ENCODE results near the gene KLKB1.
"Not testable (repeated sequence)": the region's sequence is repeated elsewhere in the genome, so short reads cannot be mapped to it uniquely, and the experiment has no call there.

The KLKB1 gene

GRCh38 chr4:186227744-186228513 lies 622 bp downstream of the KLKB1 start:
- no peak for FAIRE-seq

- peak; percentile 71 for FAIRE-seq
These were observed 1.2 kb downstream of the KLKB1 start for GRCh38 chr4:186228514-186228894.

- FAIRE-seq, result no peak
These were observed 7.1 kb downstream of the KLKB1 start for GRCh38 chr4:186234367-186234766.

GRCh38 chr4:186236126-186236525 lies 8.8 kb downstream of the KLKB1 start:
- no peak for FAIRE-seq

GRCh38 chr4:186240452-186240847 lies 13.1 kb downstream of the KLKB1 start:
- no peak for FAIRE-seq

DNA sequence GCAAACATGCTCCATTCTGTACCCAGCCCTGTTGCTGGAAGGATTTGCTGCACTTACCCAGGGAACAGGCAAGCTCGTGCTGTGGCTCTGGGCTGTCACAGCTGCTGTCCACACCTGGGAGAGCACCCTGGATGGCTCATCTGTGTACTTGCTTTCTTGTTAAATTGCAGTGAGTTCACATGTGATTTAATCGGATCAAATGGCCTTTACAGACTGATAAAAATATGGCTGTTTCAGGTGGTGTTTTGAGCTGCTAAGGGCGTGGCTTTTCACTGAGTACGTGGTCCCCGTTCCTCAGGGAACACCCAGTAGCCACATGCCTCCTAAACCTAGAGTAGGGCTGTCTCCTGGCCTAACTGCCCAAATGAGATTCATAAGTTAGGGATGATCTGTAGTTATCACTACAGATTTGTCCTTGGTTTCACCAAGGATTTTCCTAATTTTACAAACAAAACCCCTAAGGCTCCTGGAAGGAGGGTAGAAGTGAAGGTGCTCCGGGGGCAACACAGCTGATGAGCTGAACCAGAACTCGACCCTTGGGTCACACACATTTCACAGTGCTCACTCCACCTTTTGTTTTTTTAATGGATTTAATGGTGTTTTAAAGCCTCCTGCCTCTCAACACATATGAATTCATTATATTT lies 13.7 kb downstream of the KLKB1 start:
- FAIRE-seq, result peak; percentile 51

- no peak for FAIRE-seq
These were observed 14.3 kb downstream of the KLKB1 start for GRCh38 chr4:186241616-186242015.

- not testable (repeated sequence) for FAIRE-seq
These were observed 14.7 kb downstream of the KLKB1 start for GRCh38 chr4:186242031-186242430.

- FAIRE-seq, result no peak
These were observed 16.0 kb downstream of the KLKB1 start for GRCh38 chr4:186243331-186243730.

DNA sequence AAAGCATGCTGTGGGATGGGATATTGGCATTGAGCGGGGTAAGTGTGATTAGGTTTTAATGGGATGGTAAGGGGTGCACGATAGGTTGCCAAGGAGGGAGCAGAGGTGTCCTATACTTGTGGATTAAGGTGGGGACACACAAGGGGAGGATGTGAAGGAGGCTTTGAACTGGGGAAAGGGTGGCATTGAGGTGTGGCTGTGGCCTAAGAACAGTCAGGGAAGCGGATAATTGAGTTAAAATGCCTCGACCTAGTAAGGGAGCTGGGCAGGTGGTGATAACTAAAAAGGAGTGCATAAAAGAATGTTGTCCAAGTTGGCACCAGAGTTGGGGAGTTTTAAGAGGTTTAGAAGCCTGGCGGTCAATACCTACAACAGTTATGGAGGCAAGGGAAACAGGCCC lies 17.5 kb downstream of the KLKB1 start:
- no peak for FAIRE-seq

DNA sequence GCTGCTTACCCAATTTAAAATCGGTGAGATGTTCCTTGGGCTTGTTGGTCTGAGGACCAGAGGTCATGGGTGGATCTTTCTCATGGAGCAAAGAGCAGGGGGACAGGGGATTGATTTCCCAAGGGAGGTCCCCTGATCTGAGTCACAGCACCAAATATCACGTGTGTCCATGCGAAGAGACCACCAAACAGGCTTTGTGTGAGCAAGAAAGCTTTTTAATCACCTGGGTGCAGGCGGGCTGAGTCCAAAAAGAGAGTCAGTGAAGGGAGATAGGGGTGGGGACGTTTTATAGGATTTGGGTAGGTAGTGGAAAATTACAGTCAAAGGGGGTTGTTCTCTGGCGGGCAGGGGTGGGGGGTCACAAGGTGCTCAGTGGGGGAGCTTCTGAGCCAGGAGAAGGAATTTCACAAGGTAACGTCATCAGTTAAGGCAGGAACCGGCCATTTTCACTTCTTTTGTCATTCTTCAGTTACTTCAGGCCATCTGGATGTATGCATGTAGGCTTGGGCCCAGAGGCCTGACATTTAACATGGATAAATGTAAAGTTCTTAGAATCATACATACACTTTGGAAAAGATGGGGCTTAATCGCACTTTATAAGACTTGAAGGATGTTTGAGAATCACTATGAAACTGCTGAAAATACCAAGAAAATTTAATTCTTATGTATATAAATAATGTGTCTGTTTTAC lies 19.9 kb downstream of the KLKB1 start:
- FAIRE-seq, result not testable (repeated sequence)

DNA sequence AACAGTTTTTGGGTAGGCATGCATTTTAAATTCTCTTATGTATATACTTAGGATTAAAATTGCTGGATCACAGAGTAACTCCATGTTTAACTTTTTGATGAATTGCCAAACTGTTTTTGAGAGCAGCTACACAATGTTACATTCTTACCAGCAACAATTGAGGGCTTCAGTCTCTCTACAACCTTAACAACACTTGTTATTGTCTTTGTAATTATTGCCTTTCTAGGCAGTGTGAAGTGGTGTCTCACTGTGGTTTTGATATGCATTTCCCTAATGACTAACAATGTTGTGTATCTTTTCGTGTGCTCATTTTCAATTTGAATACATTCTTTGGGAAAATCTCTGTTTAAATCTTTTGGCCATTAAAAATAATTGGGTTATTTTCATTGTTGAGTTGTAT lies 21.3 kb downstream of the KLKB1 start:
- FAIRE-seq, result no peak

DNA sequence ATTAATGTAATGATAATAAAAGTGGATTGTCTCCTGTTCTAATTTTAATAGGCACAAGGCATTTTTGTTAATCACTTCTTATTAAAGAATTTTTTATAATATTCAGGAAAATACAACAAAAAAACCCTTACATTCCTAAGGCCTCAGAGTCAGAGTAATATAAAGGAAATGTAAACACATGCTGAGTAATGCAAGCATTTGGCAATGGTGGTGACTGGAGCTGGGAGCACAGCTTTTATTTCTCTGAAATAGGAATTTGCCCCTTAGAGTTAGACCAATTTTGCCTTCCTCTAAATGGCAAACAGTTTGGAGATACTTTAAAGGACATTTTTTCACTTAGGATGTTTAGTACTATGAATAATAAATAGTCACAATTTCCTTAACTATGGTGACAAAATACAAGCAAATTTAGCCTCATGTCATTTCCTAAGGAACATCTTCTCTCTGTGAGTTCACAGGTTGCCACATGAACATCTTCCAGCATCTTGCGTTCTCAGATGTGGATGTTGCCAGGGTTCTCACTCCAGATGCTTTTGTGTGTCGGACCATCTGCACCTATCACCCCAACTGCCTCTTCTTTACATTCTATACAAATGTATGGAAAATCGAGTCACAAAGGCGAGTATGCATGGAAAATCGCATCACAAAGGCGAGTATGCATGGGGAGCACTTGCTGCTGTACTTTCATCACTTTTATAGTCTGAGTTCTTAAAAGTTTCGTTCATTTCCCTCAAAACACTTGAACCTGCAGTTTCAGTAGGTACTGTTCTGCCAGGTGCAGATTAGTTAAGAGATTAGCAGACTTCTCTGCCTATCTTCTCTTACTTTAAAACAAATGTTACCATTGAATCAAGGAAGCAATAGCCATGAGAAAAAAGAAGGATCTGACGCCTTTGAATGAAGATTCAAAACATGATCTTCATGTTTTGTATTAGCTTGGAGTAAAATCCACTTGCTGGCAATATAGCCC lies 22.8 kb downstream of the KLKB1 start:
- no peak for FAIRE-seq

DNA sequence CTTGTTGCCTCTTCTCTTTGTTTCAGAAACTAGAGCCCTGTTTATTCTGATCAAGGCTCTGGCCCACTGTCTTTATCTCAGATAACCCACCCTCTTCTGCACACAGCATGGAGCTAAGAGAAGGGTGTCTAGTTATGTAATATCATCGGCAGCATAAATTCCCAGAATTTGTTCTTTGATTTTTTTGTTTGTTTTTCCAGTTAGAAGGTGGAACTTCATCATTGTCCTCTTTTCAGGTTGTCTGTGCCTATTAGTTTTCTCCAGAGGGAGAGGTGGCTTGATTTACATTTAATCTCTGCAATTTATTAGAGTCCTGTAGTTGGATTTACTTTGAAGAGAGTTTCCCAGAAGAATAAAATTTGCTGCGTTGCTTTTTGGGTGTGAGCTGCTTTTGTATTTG lies 23.5 kb downstream of the KLKB1 start:
- no peak for FAIRE-seq

DNA sequence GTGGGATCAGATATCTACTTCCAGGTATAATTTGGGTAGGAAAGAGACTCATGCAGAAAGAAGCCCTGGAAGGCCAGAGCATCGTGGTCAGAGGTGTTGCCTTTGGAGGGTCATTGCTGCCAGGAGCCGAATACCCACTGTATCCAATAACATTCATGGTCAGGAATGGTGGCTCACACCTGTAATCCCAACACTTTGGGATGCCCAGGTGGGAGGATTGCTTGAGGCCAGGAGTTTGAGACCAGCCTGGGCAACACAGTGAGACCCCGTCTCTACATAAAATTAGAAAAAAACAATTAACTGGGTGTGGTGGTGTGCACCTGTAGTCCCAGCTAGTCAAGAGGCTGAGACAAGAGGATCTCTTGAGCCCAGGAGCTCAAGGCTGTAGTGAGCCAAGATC lies 27.8 kb downstream of the KLKB1 start:
- FAIRE-seq, result no peak

DNA sequence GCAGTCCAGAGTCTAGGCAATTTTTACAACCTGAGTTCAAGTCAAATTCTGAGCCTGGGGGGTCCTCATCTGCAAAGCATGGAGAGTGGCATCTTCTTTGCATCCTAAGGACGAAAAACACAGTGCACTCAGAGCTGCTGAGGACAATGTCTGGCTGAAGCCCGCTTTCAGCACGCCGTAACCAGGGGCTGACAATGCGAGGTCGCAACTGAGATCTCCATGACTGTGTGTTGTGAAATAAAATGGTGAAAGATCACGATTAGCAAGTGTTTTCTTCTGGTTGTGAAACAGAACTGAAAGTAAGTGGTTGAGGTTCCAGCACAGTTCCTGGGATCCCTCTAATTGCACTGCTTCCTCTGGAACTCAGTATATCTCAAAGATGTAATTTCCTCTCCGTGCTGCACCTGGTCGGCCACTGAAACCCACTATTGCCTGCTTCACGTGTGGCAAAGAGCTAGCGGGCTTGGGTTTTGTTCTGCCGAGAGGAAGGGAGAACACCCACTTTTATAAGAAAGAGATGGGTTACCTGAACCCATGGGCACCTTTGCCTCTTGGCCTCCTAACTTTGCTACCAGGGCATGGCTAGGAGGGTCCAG lies 31.0 kb downstream of the KLKB1 start:
- no peak for FAIRE-seq

DNA sequence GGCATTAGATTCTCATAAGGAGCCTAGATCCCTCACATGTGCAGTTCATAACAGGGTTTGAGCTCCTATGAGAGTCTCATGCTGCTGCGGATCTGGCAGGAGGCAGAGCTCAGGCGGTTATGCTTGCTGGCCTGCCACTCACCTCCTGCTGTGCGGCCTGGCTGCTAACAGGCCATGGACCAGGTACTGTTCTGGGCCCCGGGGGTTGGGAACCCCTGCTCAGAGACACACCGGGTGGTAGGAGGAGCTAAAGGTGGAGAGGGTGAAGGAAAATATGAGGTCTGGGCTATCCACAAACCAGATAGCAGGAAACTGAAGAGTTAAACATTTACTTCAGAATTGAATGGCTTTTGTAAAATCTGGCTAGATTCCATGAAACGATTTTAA lies 32.8 kb downstream of the KLKB1 start:
- FAIRE-seq, result no peak

GRCh38 chr4:186260504-186261448 lies 33.5 kb downstream of the KLKB1 start:
- FAIRE-seq, result no peak

GRCh38 chr4:186264660-186265059 lies 37.4 kb downstream of the KLKB1 start:
- FAIRE-seq, result no peak

DNA sequence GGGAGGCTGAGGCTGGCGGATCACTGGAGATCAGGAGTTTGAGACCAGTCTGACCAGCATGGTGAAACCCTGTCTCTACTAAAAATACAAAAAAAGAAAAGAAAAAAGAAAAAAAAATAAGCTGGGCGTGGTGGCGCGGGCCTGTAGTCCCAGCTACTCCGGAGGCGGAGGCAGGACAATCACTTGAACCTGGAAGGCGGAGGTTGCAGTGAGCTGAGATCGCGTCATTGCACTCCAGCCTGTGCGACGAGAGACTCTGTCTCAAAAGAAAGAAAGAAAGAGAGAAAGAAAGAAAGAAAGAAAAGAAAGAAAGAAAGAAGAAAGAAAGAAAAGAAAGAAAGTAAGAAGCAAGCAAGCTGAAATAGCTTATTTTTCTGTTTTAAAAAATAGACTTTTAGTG lies 37.9 kb downstream of the KLKB1 start:
- peak; percentile 38 for FAIRE-seq

Data from islet of Langerhans (tissue), 1 donor.